Pancreas (tissue), 10 donors: ENCODE measurements around the gene KPNB1. TPM values are rescaled to one million over a fixed set of nuclear protein-coding genes. Genes with fewer than 3 reads are reported as not detected.

Experiments
- ATAC-seq, 4 donors: fragments of 200-7000 bp; cut with Tn5 transposase; one replicate each; pipeline versions ENCODE4 v1.8.0 to v1.9.1; 2020; ENCODE audit warnings: mild to moderate bottlenecking in 4 of 4, moderate library complexity in 4 of 4
- DNase-seq, 6 donors: peaks; one replicate each; pipeline ENCODE4 v3.0.0-alpha.2; 2020
- FAIRE-seq: peaks from 2 replicates; lab custom pipeline; 2012; peaks lifted over from hg19 to GRCh38; lab: Jason Lieb, UNC
- H3K27ac ChIP-seq, 4 donors: fragments of 200-600 bp; sonication (generic); 1 replicate in 3 of 4; 2 replicates in 1 of 4; pipeline versions ENCODE4 v1.5.0 to v1.8.0; 2020
- H3K27me3 ChIP-seq, 4 donors: fragments of 200-600 bp; one replicate each; pipeline ENCODE4 v1.8.0; 2021
- H3K36me3 ChIP-seq, 3 donors: fragments of 200-600 bp; sonication (generic) in 1 of 3; one replicate each; pipeline versions ENCODE4 v1.5.0 to v1.8.0; 2020 to 2021
- H3K4me1 ChIP-seq, 3 donors: fragments of 200-600 bp; one replicate each; pipeline ENCODE4 v1.8.0; 2021
- H3K4me3 ChIP-seq, 4 donors: fragments of 200-600 bp; sonication (generic) in 2 of 4; one replicate each; pipeline versions ENCODE4 v1.5.0 to v1.8.0; 2020 to 2021
- H3K9me3 ChIP-seq, 4 donors: fragments of 200-600 bp; one replicate each; pipeline ENCODE4 v1.8.0; 2021
- CTCF ChIP-seq, 4 donors: fragments of 200-600 bp; sonication (generic) in 3 of 4; IDR thresholded peaks; one replicate each; pipeline versions ENCODE4 v1.5.0 to v1.8.0; 2021; ENCODE audit warnings: antibody characterized with exemption in 4 of 4
- WGBS, 2 donors: extraction: QIAGEN DNeasy Blood & Tissue Kit; methylation state at CpG; one replicate each; pipeline ENCODE4 v1.1.7; 2013; 5-methylcytosine and 5-hydroxymethylcytosine counted together
- intact Hi-C, 3 donors: fragments of 100-400 bp; cut with DNase I; formaldehyde crosslinking; loops; one replicate each; pipeline versions ENCODE4 v1.11.1 to v1.14.2; 2022
- polyA plus RNA-seq, 2 donors: library from polyadenylated mRNA; stranded (reverse); fragments of 200-250 nt; gene quantifications; one replicate each; pipeline ENCODE4 v1.2.3, GENCODE V29; 2013
- total RNA-seq, 6 donors: library from RNA; stranded (reverse); fragmentation: NEBNext Ultra II Directional in 4 of 6; extraction: Animal tissue kit (Norgen Biotek cat#: 25700) in 4 of 6; gene quantifications; one replicate each; pipeline versions ENCODE4 v1.2.1 to v1.2.4, GENCODE V29; 2021 to 2023
- donor health status: healthy with polysubstance abuse.
- donor health status: DM: no; HTN: no; CAD: no; lungs with moderate emphysema.
- donor health status: DM: no; HTN: no; CAD: no.
- donor health status: control.
- donor health status: control.
- donor health status: Bipolar disorder and iron deficiency.
- donor health status: DM: yes; HTN: yes; CAD: no.
- donor health status: DM: no; HTN: no; CAD: no.
- donor health status: DM: no; HTN: no; CAD: no.
- donor health status: DM: yes; HTN: yes; CAD: no.

KPNB1 gene
- total and polyA plus RNA-seq, 8 donors, result 18.1 to 126 (median 115) TPM

- no peak overlapping the region for H3K4me3 ChIP-seq
- intact Hi-C loops, result no loop called here
- WGBS, 2 donors, result 90 to 91% methylated on average over 4 of the region's 4 CpGs
- H3K9me3 ChIP-seq, result no peaks in the 10 kb centered on the region
- no peak for TF ChIP-seq CTCF (IDR thresholded peaks at IDR 0.05)
- ATAC-seq (no peak), FAIRE-seq (no peak), DNase-seq (no peak)
- H3K27ac ChIP-seq, result no peak overlapping the region
- H3K4me1 ChIP-seq, result no peaks in the 10 kb centered on the region
- H3K27me3 ChIP-seq, result no peaks in the 10 kb centered on the region
- no peaks in the 10 kb centered on the region for H3K36me3 ChIP-seq
These were observed 8.5 kb upstream of the KPNB1 start for GRCh38 chr17:47641202-47641601.

- Histone ChIP-seq H3K27me3 (no peaks in the 10 kb centered on the region), H3K36me3 (no peaks in the 10 kb centered on the region), H3K27ac (no peak overlapping the region), H3K4me3 (no peak overlapping the region), H3K9me3 (no peaks in the 10 kb centered on the region), H3K4me1 (no peaks in the 10 kb centered on the region)
- FAIRE-seq (no peak), ATAC-seq (no peak), DNase-seq (no peak)
- intact Hi-C loops, result no loop called here
- WGBS, 2 donors, result 96% methylated on average over 2 of the region's 2 CpGs
- TF ChIP-seq CTCF (IDR thresholded peaks at IDR 0.05), result no peak
These were observed 6.6 kb upstream of the KPNB1 start for GRCh38 chr17:47643116-47643515.

GRCh38 chr17:47644324-47644723 lies 5.4 kb upstream of the KPNB1 start:
- H3K9me3 ChIP-seq, result no peaks in the 10 kb centered on the region
- no peak overlapping the region for H3K4me3 ChIP-seq
- peaks cover 0 to 7% (median 0%) of the 10 kb centered on the region in 3 donors for H3K4me1 ChIP-seq
- ATAC-seq (no peak), DNase-seq (no peak), FAIRE-seq (no peak)
- intact Hi-C loops, result no loop called here
- TF ChIP-seq CTCF (IDR thresholded peaks at IDR 0.05), result no peak
- no peaks in the 10 kb centered on the region for H3K27me3 ChIP-seq
- H3K36me3 ChIP-seq, result no peaks in the 10 kb centered on the region
- H3K27ac ChIP-seq, result no peak overlapping the region
- WGBS, 2 donors, result 88 to 89% methylated on average over 5 of the region's 5 CpGs

- peak; percentile 24 to 49 (median 36) for ATAC-seq
These were observed 329 bp downstream of the KPNB1 start for GRCh38 chr17:47649972-47650524.

More at GRCh38 chr17:47649972-47650524, 329 bp downstream of the KPNB1 start:
- no peak for FAIRE-seq
- Histone ChIP-seq H3K9me3 (no peaks in the 10 kb centered on the region), H3K4me1 (peaks cover 0 to 33% (median 10%) of the 10 kb centered on the region in 3 donors), H3K4me3 (peak overlapping the region; percentile 67 to 87 (median 84)), H3K27ac (peak overlapping the region; percentile 68 to 89 (median 78)), H3K27me3 (no peaks in the 10 kb centered on the region), H3K36me3 (peaks cover 4 to 23% (median 5%) of the 10 kb centered on the region in 3 donors)
- peak in 2 of 6 donors; percentile 64 to 70 for DNase-seq
- 1% methylated on average over 33 to 45 of the region's 48 CpGs for WGBS, 2 donors
- no peak for TF ChIP-seq CTCF (IDR thresholded peaks at IDR 0.05)
- intact Hi-C loops, result no loop called here
